H1 (cell line): ENCODE measurements around the gene HTR3B. TPM values are rescaled to one million over a fixed set of nuclear protein-coding genes. Genes with fewer than 3 reads are reported as not detected.

Experiments used
- CTCF ChIA-PET: fragments of 300-600 bp; sonication (Branson Sonifier 250); formaldehyde crosslinking; loops from one replicate; lab custom pipeline; 2021; ENCODE audit not compliant: partially characterized antibody; lab: Charles Lee
- POLR2A ChIA-PET: fragments of 300-600 bp; sonication (Branson Sonifier 250); formaldehyde crosslinking; loops from one replicate; lab custom pipeline; 2021; ENCODE audit warnings: inconsistent platforms; ENCODE audit not compliant: partially characterized antibody; lab: Charles Lee
- DNase-seq, 2 experiments: peaks; one replicate each; pipeline versions ENCODE4 v3.0.0 to v3.0.0-alpha.2; 2010 to 2022; ENCODE audit warnings: low spot score in 2 of 2, low read depth in 1 of 2, mixed read lengths in 1 of 2
- FAIRE-seq: peaks from 2 replicates; lab custom pipeline; 2011; peaks lifted over from hg19 to GRCh38; lab: Jason Lieb, UNC
- H2AFZ ChIP-seq: 2 replicates; pipeline ENCODE4 v1.8.1; 2012; ENCODE audit warnings: low read length, inconsistent platforms
- H2AK5ac ChIP-seq: 2 replicates; pipeline ENCODE4 v1.6.1; 2013; ENCODE audit warnings: low read depth, low read length
- H2BK120ac ChIP-seq: replicated peaks from 2 replicates; pipeline ENCODE3; 2013; ENCODE audit warnings: low read depth, low read length, inconsistent platforms
- H2BK12ac ChIP-seq: 2 replicates; pipeline ENCODE4 v1.6.1; 2013; ENCODE audit warnings: low read depth, low read length
- H2BK15ac ChIP-seq: 2 replicates; pipeline ENCODE4 v1.6.1; 2013; ENCODE audit warnings: low read length
- H2BK20ac ChIP-seq: 2 replicates; pipeline ENCODE4 v1.6.1; 2013; ENCODE audit warnings: low read length
- H2BK5ac ChIP-seq: 2 replicates; pipeline ENCODE4 v1.6.1; 2013; ENCODE audit warnings: low read depth, low read length
- H3K14ac ChIP-seq: 2 replicates; pipeline ENCODE4 v1.6.1; 2013; ENCODE audit warnings: inconsistent platforms; ENCODE audit not compliant: insufficient read length
- H3K18ac ChIP-seq: 2 replicates; pipeline ENCODE4 v1.6.1; 2013; ENCODE audit warnings: low read length; ENCODE audit errors: extremely low read depth
- H3K23ac ChIP-seq: 2 replicates; pipeline ENCODE4 v1.6.1; 2013; ENCODE audit warnings: inconsistent platforms; ENCODE audit not compliant: insufficient read length
- H3K23me2 ChIP-seq: 2 replicates; pipeline ENCODE4 v1.6.1; 2013; ENCODE audit warnings: low read depth, low read length
- H3K27ac ChIP-seq: 2 replicates; pipeline ENCODE4 v1.6.1; 2011; ENCODE audit warnings: low read depth, low read length, inconsistent platforms
- H3K27me3 ChIP-seq, 4 experiments: replicated peaks in 1 of 4; 1 replicate in 1 of 4; 2 replicates in 3 of 4; pipeline versions ENCODE4 v1.6.1 to v1.8.1; 2011 to 2013; ENCODE audit warnings: low read length in 3 of 4, mild to moderate bottlenecking in 3 of 4, inconsistent platforms in 2 of 4, mixed read lengths in 2 of 4, moderate library complexity in 1 of 4; ENCODE audit not compliant: control insufficient read depth in 3 of 4, insufficient read depth in 3 of 4; ENCODE audit errors: extremely low read depth in 1 of 4
- H3K36me3 ChIP-seq, 4 experiments: 2 replicates each; pipeline versions ENCODE4 v1.6.1 to v1.8.1; 2011 to 2013; ENCODE audit warnings: mild to moderate bottlenecking in 4 of 4, low read length in 3 of 4, moderate library complexity in 2 of 4, control low read depth in 1 of 4, inconsistent platforms in 1 of 4; ENCODE audit not compliant: insufficient read depth in 4 of 4, control insufficient read depth in 2 of 4
- H3K4ac ChIP-seq: replicated peaks from 2 replicates; pipeline ENCODE3; 2013; ENCODE audit warnings: low read length, low read depth, mixed read lengths, inconsistent platforms; ENCODE audit not compliant: insufficient read length
- H3K4me1 ChIP-seq, 4 experiments: replicated peaks in 1 of 4; 1 replicate in 1 of 4; 2 replicates in 3 of 4; pipeline versions ENCODE4 v1.6.1 to v1.8.1; 2011 to 2013; ENCODE audit warnings: low read length in 3 of 4, inconsistent platforms in 2 of 4, mixed read lengths in 1 of 4; ENCODE audit not compliant: insufficient read depth in 4 of 4, control insufficient read depth in 3 of 4
- H3K4me2 ChIP-seq, 2 experiments: 2 replicates each; pipeline versions ENCODE4 v1.6.1 to v1.8.1; 2011 to 2013; ENCODE audit warnings: low read depth in 2 of 2, low read length in 2 of 2, control low read depth in 1 of 2, inconsistent platforms in 1 of 2, mild to moderate bottlenecking in 1 of 2; ENCODE audit not compliant: insufficient read depth in 1 of 2
- H3K4me3 ChIP-seq, 4 experiments: fragments of 200-600, 300-600 bp in 1 of 4; sonication (generic), shearing (Covaris generic), sonication (Bioruptor Twin) in 1 of 4; 2 replicates each; pipeline versions ENCODE4 v1.5.1 to v1.8.1; 2011 to 2016; ENCODE audit warnings: low read length in 4 of 4, low read depth in 3 of 4, control low read depth in 2 of 4, inconsistent platforms in 2 of 4, mild to moderate bottlenecking in 2 of 4, mixed read lengths in 1 of 4, moderate library complexity in 1 of 4; ENCODE audit not compliant: insufficient read depth in 2 of 4; ENCODE audit errors: extremely low read depth in 1 of 4
- H3K56ac ChIP-seq: replicated peaks from 2 replicates; pipeline ENCODE3; 2013; ENCODE audit warnings: low read depth, mild to moderate bottlenecking, mixed read lengths, low read length, inconsistent platforms; ENCODE audit not compliant: insufficient read length
- H3K79me1 ChIP-seq: 2 replicates; pipeline ENCODE4 v1.6.1; 2013; ENCODE audit warnings: low read depth, low read length, control low read depth
- H3K79me2 ChIP-seq, 2 experiments: 2 replicates each; pipeline versions ENCODE4 v1.6.1 to v1.8.1; 2012 to 2013; ENCODE audit warnings: low read length in 2 of 2, mild to moderate bottlenecking in 2 of 2, inconsistent platforms in 1 of 2; ENCODE audit not compliant: insufficient read depth in 2 of 2, control insufficient read depth in 1 of 2
- H3K9ac ChIP-seq, 4 experiments: replicated peaks in 1 of 4; 1 replicate in 1 of 4; 2 replicates in 3 of 4; pipeline versions ENCODE4 v1.6.1 to v1.8.1; 2011 to 2013; ENCODE audit warnings: low read depth in 3 of 4, low read length in 3 of 4, control low read depth in 2 of 4, mild to moderate bottlenecking in 2 of 4, moderate library complexity in 2 of 4, inconsistent platforms in 1 of 4; ENCODE audit errors: extremely low read depth in 1 of 4
- H3K9me3 ChIP-seq, 2 experiments: 2 replicates each; pipeline versions ENCODE4 v1.6.1 to v1.8.1; 2012 to 2013; ENCODE audit warnings: mild to moderate bottlenecking in 2 of 2, moderate library complexity in 2 of 2, control low read depth in 1 of 2, inconsistent platforms in 1 of 2, low read depth in 1 of 2, low read length in 1 of 2, mixed read lengths in 1 of 2; ENCODE audit not compliant: insufficient read depth in 2 of 2
- H4K20me1 ChIP-seq, 2 experiments: replicated peaks in 1 of 2; 2 replicates each; pipeline versions ENCODE3 to v1.8.1; 2011 to 2013; ENCODE audit warnings: inconsistent platforms in 2 of 2, low read length in 2 of 2, mild to moderate bottlenecking in 1 of 2; ENCODE audit not compliant: insufficient read depth in 2 of 2, control insufficient read depth in 1 of 2
- H4K5ac ChIP-seq: 2 replicates; pipeline ENCODE4 v1.6.1; 2013; ENCODE audit warnings: low read length, low read depth, mixed read lengths, inconsistent platforms; ENCODE audit not compliant: insufficient read length
- H4K8ac ChIP-seq: 2 replicates; pipeline ENCODE4 v1.8.0; 2013; ENCODE audit warnings: mild to moderate bottlenecking, moderate library complexity, low read length, inconsistent platforms; ENCODE audit not compliant: insufficient read depth; ENCODE audit errors: extremely low read depth
- H4K91ac ChIP-seq: replicated peaks from 2 replicates; pipeline ENCODE3; 2013; ENCODE audit warnings: low read length, mixed read lengths, inconsistent platforms; ENCODE audit not compliant: insufficient read length
- RFX5 ChIP-seq: IDR thresholded peaks from 2 replicates; pipeline ENCODE4 v1.6.1; 2011; ENCODE audit warnings: low read depth, low read length, improper control_type of control experiment, borderline replicate concordance
- SIX5 ChIP-seq: IDR thresholded peaks from 2 replicates; pipeline ENCODE4 v1.6.1; 2011; ENCODE audit warnings: mild to moderate bottlenecking, low read depth, low read length
- TAF1 ChIP-seq: IDR thresholded peaks from 2 replicates; pipeline ENCODE4 v1.6.1; 2011; ENCODE audit warnings: mild to moderate bottlenecking, low read depth, low read length
- WGBS, 2 experiments: shearing (Covaris generic) in 1 of 2; methylation state at CpG; one replicate each; pipeline versions ENCODE4 v1.1.6 to v1.1.7; 2013 to 2015; ENCODE audit warnings: low lambda C conversion rate in 2 of 2, mixed read lengths in 2 of 2, inconsistent platforms in 1 of 2, low coverage in 1 of 2, missing lambda C conversion rate in 1 of 2; ENCODE audit not compliant: insufficient replicate concordance in 2 of 2, insufficient coverage in 1 of 2, insufficient read length in 1 of 2; ENCODE audit errors: extremely low coverage in 1 of 2, missing lambda C conversion rate in 1 of 2; 5-methylcytosine and 5-hydroxymethylcytosine counted together
- polyA plus RNA-seq, 7 experiments: library from polyadenylated mRNA; depleted of rRNA in 3 of 7; stranded (reverse) in 5 of 7; unstranded in 2 of 7; fragments of >200 nt in 5 of 7; fragments of 200-250 nt in 2 of 7; gene quantifications; 1 replicate in 5 of 7; 2 replicates in 1 of 7; 4 replicates in 1 of 7; pipeline versions ENCODE4 v1.2.1 to v1.2.3, GENCODE V29; 2011 to 2013; ENCODE audit warnings: missing spikeins in 2 of 7, mixed read lengths in 2 of 7
- total RNA-seq: library from RNA; stranded (reverse); fragmentation: NEBNext Ultra II Directional; extraction: Animal tissue kit (Norgen Biotek cat#: 25700); gene quantifications from 2 replicates; pipeline ENCODE4 v1.2.1, GENCODE V29; 2021

Gene HTR3B
- total and polyA plus RNA-seq, 2 of the 8 experiments (the other 6 are each of a cell fraction or from before 2014, with no cell fraction given) = not detected

DNA sequence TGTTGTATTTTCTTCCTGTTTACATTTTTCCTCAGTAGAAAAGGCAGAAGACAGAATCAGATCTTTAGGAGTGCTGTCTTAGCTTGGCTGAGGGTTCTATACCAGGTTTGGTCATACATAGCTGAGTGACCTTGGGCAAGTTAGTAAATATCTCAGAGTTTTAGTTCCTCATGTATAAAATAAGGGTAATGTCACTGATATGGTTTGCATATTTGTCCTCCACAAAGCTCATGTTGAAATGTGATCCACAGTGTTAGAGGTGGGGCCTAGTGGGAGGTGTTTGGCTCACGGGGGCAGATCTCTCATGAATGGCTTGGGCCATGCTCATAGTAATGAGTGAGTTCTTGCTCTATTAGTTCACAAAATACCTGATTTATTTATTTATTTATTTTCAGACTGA is 62.8 kb downstream of the HTR3B start:
- POLR2A ChIA-PET = no interaction called here
- no peak overlapping the region for H4K5ac ChIP-seq
- CTCF ChIA-PET = interaction anchor here (0.7 to 2.6 kb wide), 2 partner anchors 27 to 292 kb away, joined by 4 to 10 read pairs; no protein-coding TSS in a partner anchor
- DNase-seq (no peak), FAIRE-seq (no peak)
- no peak overlapping the region for H3K18ac ChIP-seq
- no peak overlapping the region for H3K9ac ChIP-seq
- H4K91ac ChIP-seq = no peak overlapping the region
- no peak overlapping the region for H3K27ac ChIP-seq
- H2BK20ac ChIP-seq = no peak overlapping the region
- no peak overlapping the region for H2BK5ac ChIP-seq
- no peak overlapping the region for H3K56ac ChIP-seq
- H3K36me3 ChIP-seq = no peaks in the 10 kb centered on the region
- H3K4ac ChIP-seq = no peak overlapping the region
- H3K23ac ChIP-seq = no peak overlapping the region
- H3K4me2 ChIP-seq = no peak overlapping the region
- no peak overlapping the region for H2BK15ac ChIP-seq
- no peaks in the 10 kb centered on the region; a peak in 1 of 7 replicates for H3K4me1 ChIP-seq
- H3K79me1 ChIP-seq = no peaks in the 10 kb centered on the region
- H3K27me3 ChIP-seq = 0 out of 7 replicates have a peak, but pooled peaks cover 0 to 2% (median 0%) of the 10 kb centered on the region in 4 experiments
- H3K9me3 ChIP-seq = no peaks in the 10 kb centered on the region
- no peak overlapping the region for H2AK5ac ChIP-seq
- no peaks in the 10 kb centered on the region for H3K23me2 ChIP-seq
- no peak overlapping the region for H3K14ac ChIP-seq
- TF ChIP-seq RFX5 (no peak), SIX5 (no peak), TAF1 (no peak)
- H3K79me2 ChIP-seq = no peaks in the 10 kb centered on the region
- H3K4me3 ChIP-seq = no peak overlapping the region
- H2AFZ ChIP-seq = no peak overlapping the region
- no peak overlapping the region for H2BK120ac ChIP-seq
- no peaks in the 10 kb centered on the region for H4K20me1 ChIP-seq
- H2BK12ac ChIP-seq = no peak overlapping the region
- WGBS, 2 experiments = 91% methylated on average over 1 of the region's 1 CpG; no CpG with 5 or more reads in 1 of the 2 experiments
- H4K8ac ChIP-seq = no peak overlapping the region
